AG09309 (cell line): ENCODE data around the gene CNRIP1.

ENCODE experiments used
- DNase-seq: peaks from one replicate; pipeline ENCODE4 v3.0.0-alpha.2; 2010; ENCODE audit warnings: low read depth
- H3K4me3 ChIP-seq: 2 replicates; pipeline ENCODE4 v1.5.1; 2011; ENCODE audit warnings: mild to moderate bottlenecking, low read depth, low read length, moderate library complexity; ENCODE audit not compliant: control insufficient read depth
- TF ChIP-seq, protein P1 (sequence below): IDR thresholded peaks from 2 replicates; pipeline ENCODE4 v1.5.1; 2011; ENCODE audit warnings: mild to moderate bottlenecking, low read depth, low read length, inconsistent platforms; ENCODE audit not compliant: insufficient read depth, control insufficient read depth; ENCODE audit errors: missing control alignments

CNRIP1 gene

DNA sequence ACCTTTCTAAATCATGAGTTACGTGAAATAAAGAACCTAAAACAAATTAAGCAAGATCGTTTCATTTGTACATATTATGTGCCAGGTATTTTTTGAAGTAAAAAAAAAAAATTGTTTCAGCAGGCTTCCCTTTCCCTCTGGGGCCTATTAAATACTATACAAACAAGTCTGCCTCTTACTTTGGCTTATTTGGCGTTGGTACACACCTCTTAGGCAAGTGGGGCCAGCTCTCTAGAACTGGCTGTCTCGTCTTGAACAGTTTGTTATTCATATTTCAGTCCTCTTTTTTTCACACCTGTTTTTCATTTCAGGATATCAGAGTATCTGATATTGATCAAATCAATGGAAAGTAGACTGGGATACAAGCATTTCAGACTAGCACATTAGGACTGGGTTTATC is 40.1 kb downstream of the CNRIP1 start:
- TF ChIP-seq, protein P1, sequence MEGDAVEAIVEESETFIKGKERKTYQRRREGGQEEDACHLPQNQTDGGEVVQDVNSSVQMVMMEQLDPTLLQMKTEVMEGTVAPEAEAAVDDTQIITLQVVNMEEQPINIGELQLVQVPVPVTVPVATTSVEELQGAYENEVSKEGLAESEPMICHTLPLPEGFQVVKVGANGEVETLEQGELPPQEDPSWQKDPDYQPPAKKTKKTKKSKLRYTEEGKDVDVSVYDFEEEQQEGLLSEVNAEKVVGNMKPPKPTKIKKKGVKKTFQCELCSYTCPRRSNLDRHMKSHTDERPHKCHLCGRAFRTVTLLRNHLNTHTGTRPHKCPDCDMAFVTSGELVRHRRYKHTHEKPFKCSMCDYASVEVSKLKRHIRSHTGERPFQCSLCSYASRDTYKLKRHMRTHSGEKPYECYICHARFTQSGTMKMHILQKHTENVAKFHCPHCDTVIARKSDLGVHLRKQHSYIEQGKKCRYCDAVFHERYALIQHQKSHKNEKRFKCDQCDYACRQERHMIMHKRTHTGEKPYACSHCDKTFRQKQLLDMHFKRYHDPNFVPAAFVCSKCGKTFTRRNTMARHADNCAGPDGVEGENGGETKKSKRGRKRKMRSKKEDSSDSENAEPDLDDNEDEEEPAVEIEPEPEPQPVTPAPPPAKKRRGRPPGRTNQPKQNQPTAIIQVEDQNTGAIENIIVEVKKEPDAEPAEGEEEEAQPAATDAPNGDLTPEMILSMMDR: no peak
- DNase-seq: no peak
- no peak overlapping the region for H3K4me3 ChIP-seq

GRCh38 chr2:68278169-68278568 is 41.6 kb downstream of the CNRIP1 start:
- no peak for DNase-seq
- TF ChIP-seq, protein P1: no peak
- no peak overlapping the region for H3K4me3 ChIP-seq

DNA sequence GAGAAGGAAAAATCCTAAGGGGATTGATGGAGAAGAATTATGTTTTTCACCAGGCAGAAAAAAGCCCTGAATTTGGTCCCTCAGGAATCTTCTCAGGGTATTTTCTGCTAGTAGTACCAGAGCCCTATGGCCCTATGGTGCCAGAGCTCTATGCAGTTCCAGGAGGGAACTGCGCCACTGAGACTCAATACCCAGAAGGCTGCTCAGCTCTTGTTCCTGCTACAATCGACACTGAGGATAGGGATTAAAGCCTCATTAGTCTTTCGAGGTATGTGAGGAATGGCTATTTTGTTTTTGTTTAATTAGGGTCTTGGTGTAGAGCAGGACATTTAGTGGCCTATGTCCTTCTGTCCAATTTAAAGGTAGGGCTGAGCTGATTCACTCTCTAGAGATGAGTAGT is 45.7 kb downstream of the CNRIP1 start:
- TF ChIP-seq, protein P1: no peak

DNA sequence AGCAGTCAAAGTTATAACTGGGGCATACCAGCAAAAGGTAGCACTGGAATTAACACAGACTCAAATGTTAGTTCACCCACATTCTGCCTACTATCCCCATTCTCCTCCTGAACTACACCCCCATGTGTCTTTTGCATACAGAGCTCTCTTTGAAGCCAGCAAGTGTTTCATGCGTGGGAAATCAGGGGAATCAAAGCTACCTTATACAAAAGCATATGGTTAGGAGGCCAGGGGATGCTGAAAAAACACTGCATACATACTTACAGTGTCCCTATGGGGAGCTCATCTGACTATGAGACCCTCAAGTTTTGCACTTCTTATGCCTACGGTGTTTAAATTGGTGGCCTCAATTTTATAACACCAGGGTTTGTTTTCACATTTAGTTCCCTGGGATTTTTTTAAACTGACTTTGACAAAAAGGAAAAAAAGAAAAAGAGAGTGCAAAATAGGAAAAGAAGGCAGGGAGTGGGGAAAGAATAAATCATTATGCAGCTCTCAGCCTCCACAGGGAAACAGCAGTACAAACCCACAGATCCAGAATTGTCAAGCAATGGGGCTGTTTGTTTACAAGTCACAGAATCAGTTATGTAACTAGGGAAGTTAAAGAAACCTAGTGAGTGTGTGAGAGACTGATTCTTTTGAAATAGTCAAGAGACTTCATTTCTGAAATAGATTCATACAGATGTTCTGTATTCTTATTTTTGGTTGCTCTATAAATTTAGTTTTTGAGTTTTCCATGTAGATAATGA is 47.3 kb downstream of the CNRIP1 start:
- H3K4me3 ChIP-seq: no peak overlapping the region
- TF ChIP-seq, protein P1: no peak
- DNase-seq: no peak

More for the DNA sequence above, 45.7 kb downstream of the CNRIP1 start:
- H3K4me3 ChIP-seq: no peak overlapping the region
- no peak for DNase-seq

GRCh38 chr2:68266655-68267054 is 53.1 kb downstream of the CNRIP1 start:
- H3K4me3 ChIP-seq: no peak overlapping the region
- no peak for DNase-seq
- TF ChIP-seq, protein P1: no peak

DNA sequence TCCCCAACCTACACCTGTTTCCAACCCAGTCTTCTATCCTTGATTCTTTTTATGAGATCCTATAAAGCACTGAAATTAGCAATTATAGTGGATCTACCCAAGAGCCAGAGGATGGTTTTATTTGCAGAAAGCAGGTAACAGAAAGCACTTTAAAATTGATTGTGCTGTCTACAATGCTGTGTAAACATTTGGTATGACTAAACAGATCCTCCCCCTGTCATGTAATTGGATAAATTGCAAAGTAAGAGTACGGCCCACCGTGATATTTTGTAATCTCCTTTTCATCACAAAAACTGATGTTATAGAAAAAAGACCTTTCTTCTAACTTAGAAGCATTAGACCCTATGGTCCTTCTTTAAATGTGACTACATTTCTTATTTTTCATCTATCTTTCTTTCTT is 56.1 kb downstream of the CNRIP1 start:
- DNase-seq: no peak
- TF ChIP-seq, protein P1: no peak
- no peak overlapping the region for H3K4me3 ChIP-seq
